Thyroid gland (tissue), 4 donors: ENCODE data around the gene CR1.

Experiments
- CTCF ChIP-seq, 6 experiments: fragments of 200-600 bp in 3 of 6; fragments of 450-650 bp in 3 of 6; sonication (generic) in 3 of 6; IDR thresholded peaks; one replicate each; pipeline ENCODE4 v1.5.1; 2016 to 2019; ENCODE audit warnings: antibody characterized with exemption in 6 of 6, mild to moderate bottlenecking in 2 of 6, inconsistent platforms in 1 of 6, moderate library complexity in 1 of 6
- POLR2A ChIP-seq, 2 donors: fragments of 450-650 bp; IDR thresholded peaks; one replicate each; pipeline ENCODE4 v1.6.1; 2017; ENCODE audit warnings: antibody characterized with exemption in 2 of 2, mild to moderate bottlenecking in 2 of 2, moderate library complexity in 1 of 2

- TF ChIP-seq CTCF (IDR thresholded peaks at IDR 0.05) (no peak), POLR2A (IDR thresholded peaks at IDR 0.05) (no peak)
Observed at GRCh38 chr1:207519505-207520399, 23.8 kb downstream of the CR1 start.
